HG03025 (cell line): Measurements from ENCODE around the gene TRMT1L.
A peak's percentile ranks its signal among the peaks of the same experiment; 100 is the strongest.
"Not testable (repeated sequence)": the region's sequence is repeated elsewhere in the genome, so short reads cannot be mapped to it uniquely, and the experiment has no call there.

Experiments
- ATAC-seq: cut with Tn5 transposase; IDR thresholded peaks from one replicate; pipeline ENCODE4 v1.9.1; 2021; ENCODE audit warnings: mild to moderate bottlenecking, moderate library complexity; ENCODE audit not compliant: unreplicated experiment, low FRiP score

The TRMT1L gene

GRCh38 chr1:185156854-185157598 is at the start of gene TRMT1L, which contains the start of gene SWT1:
TRMT1L (minus strand) TSS chr1:185156953; CDS start chr1:185156712, 241 bp downstream.
SWT1 (plus strand) TSS chr1:185157167; CDS start chr1:185160842, 3,675 bp downstream.
- peak; percentile 96 for ATAC-seq

- ATAC-seq, result no peak
These were observed 44.1 kb upstream of the TRMT1L start for GRCh38 chr1:185200889-185201288.

GRCh38 chr1:185198712-185199111 is 42.0 kb upstream of the TRMT1L start:
- ATAC-seq, result not testable (repeated sequence)

GRCh38 chr1:185193756-185194155 is 37.0 kb upstream of the TRMT1L start:
- no peak for ATAC-seq

GRCh38 chr1:185170291-185170848 is 13.6 kb upstream of the TRMT1L start:
- peak; percentile 71 for ATAC-seq

- ATAC-seq, result no peak
These were observed 9.4 kb upstream of the TRMT1L start for GRCh38 chr1:185166106-185166505.

GRCh38 chr1:185162491-185162890 is 5.7 kb upstream of the TRMT1L start:
- ATAC-seq, result no peak

GRCh38 chr1:185159966-185160365 is 3.2 kb upstream of the TRMT1L start:
- ATAC-seq, result no peak

GRCh38 chr1:185158800-185159199 is 2.0 kb upstream of the TRMT1L start:
- ATAC-seq, result no peak

- no peak for ATAC-seq
These were observed 1.1 kb upstream of the TRMT1L start for GRCh38 chr1:185157599-185158412.

- ATAC-seq, result peak; percentile 21
These were observed 382 bp downstream of the TRMT1L start for GRCh38 chr1:185156288-185156853.

GRCh38 chr1:185155600-185156287 is 1.0 kb downstream of the TRMT1L start:
- no peak for ATAC-seq

GRCh38 chr1:185154912-185155513 is 1.7 kb downstream of the TRMT1L start:
- no peak for ATAC-seq

GRCh38 chr1:185152187-185152767 is 4.5 kb downstream of the TRMT1L start:
- no peak for ATAC-seq

- no peak for ATAC-seq
These were observed 5.5 kb downstream of the TRMT1L start for GRCh38 chr1:185151215-185151614.

GRCh38 chr1:185144233-185144632 is 12.5 kb downstream of the TRMT1L start:
- no peak for ATAC-seq

- ATAC-seq, result no peak
These were observed 17.5 kb downstream of the TRMT1L start for GRCh38 chr1:185139246-185139645.

- no peak for ATAC-seq
These were observed 18.7 kb downstream of the TRMT1L start for GRCh38 chr1:185137896-185138545.

- no peak for ATAC-seq
These were observed 24.2 kb downstream of the TRMT1L start for GRCh38 chr1:185132534-185132933.
